GM18502 (cell line): ENCODE results near the gene KCNK4.
A peak's percentile ranks its signal among the peaks of the same experiment; 100 is the strongest.

ENCODE experiments used
- ATAC-seq: cut with Tn5 transposase; IDR thresholded peaks from one replicate; pipeline ENCODE4 v1.9.1; 2021; ENCODE audit warnings: mild to moderate bottlenecking; ENCODE audit not compliant: unreplicated experiment, poor library complexity

The KCNK4 gene

DNA sequence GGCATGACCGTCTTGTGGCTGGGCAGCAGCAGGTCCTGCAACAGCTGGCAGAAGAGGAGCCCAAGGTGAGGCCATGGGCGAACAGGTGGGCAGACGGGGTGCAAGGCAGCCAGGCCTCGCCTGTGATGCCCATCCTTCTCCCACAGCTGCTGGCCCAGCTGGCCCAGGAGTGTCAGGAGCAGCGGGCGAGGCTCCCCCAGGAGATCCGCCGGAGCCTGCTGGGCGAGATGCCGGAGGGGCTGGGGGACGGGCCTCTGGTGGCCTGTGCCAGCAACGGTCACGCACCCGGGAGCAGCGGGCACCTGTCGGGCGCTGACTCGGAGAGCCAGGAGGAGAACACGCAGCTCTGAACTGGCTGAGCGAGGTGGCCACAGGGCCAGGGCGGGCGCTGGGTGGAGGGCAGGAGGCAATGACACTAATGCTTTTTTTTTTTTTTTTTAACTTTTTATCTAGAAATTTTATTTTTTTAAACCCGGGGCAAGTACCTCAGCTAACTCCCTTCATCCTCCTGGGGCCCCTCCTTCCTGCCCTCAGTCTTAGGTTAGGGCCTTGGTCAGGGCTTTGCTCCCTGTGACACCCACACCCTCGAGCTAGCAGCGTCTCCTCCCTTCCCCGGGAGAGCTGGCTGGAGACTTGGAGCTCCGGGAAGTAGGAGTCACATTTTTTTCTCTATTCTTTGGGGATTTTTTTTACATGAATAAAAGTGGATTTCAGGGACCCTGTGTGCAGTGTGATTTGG, 23.7 kb upstream of the KCNK4 start:
- no peak for ATAC-seq

DNA sequence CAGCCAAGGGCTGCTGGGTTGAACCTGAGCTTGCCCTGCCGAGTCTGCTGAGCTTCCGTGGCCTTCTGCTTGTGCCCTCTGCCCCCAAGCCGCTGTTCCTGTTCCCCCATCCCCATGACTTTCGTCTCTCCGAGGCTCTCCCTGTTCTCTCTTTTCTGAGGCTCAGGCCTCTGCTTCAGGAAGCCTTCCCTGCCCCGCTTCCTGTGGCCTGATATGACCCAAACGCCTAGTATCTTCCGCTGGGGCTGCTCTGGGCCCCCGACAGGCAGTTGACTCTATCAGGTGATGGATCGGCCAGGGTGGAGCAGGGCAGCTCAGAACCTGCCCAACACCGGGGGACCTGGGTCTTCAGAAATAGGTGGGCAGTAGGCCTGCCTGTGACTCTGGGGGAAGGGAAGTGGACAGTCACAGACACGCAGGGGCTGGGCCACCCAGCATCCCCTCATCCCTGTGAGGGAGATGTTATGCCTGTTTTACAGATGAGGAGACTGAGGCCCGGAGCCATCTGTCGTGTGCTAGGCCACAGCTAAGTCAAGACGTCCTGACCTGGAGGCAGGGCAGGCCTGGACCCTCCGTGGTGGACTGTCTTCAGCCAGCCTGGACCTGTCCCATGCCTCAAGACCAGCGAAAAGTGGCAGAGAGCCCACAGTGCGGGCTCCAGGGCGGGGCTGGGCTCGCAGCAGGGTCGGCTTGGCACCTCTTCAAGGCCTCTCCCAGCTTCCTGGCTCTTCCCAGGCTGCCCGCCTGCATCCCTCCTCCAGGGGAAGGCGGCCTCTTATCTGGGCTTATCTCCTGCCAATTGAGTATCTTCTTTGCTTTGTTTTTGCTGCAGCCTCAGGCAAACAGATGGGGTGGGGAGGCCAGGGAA, 22.8 kb upstream of the KCNK4 start:
- no peak for ATAC-seq

DNA sequence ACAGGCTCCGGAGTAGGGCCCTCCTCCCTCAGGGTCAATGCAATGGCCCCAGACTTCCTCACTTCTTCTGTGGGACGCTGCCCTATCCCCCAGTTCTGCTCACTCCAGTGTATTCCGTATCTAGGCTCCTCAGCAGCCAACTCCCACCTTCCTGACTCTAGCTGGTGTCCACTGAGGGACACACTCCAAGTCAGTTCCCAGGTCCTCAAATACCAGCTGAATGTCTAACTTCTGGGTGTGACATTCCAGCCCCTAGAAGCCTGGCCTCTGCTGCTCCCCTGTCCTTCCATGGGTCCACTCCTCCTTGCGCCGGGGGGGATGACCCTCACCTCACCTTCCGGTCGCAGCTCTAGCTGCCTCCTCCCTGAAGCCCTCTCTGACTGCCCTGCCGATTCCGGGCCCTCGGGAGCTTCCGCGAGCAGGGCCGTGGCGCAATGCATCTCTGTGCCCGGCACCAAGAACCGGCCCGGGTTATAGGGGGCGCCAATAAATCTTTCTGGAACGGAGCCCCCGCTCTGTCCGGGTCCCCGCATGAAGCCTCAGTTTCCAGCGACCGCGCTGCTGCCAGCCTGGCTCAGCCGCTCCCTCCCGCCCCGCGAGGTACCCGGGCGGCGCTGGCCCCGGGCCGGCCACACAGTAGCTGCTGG, 22.1 kb upstream of the KCNK4 start:
- ATAC-seq, result peak; percentile 8

DNA sequence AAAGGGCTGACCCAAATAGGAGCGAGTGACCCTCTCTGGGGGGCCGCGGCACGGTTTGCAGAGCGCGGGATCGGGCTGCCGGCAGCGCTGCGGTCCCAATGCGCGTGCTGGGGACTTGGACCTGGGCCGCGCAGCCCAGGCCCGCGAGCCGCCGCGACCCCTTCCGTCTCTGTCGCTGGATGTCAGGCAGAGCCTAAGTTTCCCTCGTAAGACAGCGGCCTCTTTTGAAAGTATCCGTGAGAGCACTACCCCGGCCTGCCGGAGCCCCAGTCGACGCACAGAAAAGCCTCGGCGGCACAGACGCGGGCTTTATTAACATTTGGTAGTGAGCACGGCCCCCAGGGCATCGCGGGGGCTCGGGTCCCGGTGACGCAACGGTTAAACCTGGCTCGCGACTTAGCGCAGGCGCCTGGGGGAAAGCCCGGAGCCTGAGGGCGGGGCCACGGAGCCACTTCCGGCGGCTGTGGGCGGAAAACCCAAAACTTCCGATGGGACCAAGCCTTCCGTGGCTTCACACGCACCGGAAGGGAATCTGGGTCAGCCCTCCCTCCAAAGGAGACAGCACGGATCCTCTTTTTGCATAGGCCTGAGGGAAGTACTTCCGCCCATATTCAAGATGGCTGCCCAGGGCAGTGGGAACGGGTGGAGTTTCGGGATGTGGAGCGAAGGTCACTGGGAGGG, 21.4 kb upstream of the KCNK4 start:
- peak; percentile 64 for ATAC-seq

DNA sequence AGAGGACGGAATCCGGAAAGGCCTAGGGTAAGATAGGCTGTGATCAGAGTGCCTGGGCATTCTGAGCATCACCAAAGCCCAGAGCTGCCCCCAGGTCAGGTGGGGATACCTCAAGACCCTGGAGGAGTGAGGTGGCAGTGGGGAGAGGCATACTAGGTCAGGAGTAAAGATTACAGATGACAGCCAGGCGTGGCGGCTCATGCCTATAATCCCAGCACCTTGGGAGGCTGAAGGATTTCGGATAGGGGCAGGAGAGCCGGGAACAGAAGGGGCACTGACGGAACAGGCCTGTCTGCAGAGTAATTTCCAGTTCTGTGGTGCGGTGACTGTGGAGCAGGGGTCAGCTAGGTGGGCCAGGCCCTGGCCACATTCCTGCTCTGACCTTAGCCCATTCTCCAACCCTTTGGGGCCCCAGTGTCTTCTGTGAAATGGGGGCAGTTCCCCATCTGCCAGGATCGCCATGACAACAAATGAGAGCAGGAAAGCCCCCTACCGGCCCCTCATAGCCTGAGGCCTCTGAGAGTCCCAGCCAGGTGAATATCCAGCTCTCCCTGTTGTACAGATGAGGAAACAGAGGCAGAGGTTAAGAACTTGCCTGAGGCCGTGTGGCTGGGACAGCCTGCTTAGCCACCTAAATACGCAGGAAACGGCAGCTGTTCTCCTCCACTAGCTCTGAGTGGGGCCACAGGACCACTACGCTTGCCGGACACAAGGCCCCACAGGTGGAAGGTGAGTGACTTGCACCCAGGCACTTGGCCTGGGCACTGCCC, 15.9 kb upstream of the KCNK4 start:
- ATAC-seq, result no peak

DNA sequence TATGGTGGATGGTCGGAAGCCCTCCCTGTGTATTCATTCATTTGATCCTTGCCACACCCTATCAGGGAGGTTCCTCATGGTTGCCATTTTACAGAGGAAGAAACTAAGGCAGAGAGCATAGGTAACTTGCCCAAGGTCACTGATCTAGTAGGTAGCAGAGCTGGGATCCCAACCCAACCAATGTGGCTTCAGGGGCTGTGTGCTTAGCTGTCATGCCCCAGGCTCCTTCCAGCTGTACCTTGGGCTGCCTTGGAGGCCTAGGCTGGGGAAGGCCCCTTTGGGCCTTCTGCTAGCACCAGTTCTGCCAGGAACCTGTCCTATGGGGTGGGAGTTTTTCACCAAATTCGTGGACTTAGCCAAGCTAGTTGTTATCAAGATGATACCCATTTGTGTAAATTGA, 15.3 kb upstream of the KCNK4 start:
- ATAC-seq, result no peak

DNA sequence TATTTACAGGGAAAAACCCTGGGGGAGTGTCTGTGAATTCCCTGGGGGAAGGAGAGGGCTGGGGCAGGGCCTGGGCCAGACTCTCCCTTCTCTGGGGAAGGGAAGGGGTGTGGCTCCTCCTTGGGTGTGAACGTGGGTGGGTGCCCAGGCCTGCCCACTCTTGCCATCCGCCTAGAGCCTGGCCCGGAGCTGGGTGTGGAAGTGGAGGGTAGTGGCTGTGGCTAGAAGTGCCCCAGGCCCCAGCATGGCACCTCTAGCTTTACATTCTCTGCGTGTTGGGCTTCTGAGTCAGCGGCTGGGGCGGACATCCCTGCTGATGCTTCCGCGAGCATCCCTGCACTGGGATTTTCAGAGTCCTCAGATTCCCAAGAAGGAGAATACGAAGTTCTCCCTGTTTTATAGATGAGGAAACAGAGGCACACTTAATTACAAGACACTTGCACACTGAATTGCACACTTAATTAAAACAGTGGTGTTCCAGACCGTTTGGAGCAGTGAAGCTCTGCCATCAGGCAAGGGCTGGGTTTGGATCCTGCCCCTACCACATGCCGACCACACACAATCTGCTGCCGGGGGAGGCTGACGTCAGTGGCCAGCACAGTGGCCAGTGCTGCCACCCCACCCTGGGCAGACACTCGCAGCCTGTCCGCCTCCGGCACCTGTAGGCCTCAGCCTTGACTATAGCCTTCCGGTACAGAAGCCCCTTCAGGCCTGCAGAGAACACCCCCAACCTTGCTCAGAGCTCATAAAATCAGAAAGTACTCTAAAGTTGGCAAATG, 14.3 kb upstream of the KCNK4 start:
- no peak for ATAC-seq

DNA sequence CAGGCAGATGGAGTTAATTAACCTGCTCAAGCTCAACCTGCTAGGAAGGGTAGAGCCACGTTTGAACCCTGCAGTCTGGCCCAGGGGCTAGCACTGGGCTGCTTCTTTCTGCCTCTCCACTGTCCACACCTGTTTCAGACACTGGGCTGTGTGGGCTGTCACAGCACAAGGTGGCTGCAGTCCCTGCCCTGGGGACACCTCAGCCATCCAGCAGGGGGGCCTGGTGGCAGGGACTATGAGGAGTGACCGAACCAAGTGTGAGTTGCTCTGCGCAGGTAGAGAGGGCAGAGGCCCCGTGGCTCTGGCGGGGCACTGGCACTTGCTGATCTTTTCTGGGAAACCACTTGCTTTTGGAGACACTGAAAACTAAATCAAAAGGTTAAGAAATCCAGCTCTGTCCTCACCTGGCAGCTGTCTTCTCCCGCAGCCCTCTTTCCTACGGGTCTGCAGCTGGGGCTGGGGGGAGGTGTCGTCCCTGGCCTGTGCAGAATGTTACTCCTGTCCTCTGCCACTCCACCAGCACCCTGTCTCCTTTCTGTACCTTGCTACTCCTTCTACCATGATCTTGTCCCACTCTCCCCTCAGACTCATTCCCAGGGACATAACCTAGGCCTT, 12.4 kb upstream of the KCNK4 start:
- ATAC-seq, result no peak

DNA sequence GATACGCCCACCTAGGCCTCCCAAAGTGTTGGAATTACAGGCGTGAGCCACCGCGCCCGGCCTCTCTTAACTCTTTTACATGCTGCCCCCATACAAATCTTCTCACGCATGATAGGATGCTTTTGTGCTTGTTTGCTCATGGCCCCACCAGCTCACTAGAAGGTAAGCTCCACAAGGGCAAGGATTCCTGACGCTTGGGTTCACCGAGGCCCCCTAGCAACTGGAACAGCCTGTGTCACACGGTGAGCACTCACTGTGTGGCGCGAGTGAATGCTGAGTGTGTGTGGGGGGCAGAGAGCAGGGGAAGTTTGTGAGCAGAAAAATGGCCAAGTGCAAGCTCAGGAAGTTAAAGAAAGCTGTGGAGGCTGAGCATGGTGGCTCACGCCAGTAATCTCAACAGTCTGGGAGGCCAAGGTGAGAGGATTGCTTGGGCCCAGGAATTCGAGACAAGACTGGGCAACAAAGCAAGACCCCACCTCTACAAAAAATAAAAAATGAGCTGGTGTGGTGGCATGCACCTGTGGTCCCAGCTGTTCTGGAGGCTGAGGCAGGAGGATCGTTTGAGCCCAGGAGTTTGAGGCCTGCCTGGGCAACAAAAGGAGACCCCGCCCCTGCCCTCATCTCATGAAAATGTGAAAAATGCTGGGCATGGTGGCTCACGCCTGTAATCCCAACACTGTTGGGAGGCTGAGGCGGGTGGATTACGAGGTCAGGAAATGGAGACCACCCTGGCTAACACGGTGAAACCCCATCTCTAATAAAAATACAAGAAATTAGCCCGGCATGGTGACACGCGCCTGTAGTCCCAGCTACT, 8.9 kb upstream of the KCNK4 start:
- ATAC-seq, result no peak

DNA sequence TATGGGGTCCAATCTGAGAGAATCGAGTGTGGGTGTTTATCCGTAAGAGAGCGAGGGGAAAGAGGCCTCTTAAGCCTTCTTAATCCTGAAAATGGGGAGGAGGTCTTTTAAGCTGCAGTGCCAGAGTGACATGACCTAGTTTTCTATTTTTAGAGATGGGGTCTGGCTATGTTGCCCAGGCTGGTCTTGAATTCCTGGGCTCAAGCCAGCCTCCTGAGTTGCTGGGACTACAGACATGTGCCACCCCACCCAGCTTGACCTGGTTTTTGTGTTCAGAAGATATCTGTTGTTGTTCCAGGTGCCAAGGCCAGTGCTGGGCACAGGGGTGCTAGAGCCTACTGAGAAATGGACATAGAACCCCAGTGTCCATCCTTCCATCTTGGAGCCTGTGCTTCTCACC, 8.0 kb upstream of the KCNK4 start:
- no peak for ATAC-seq

DNA sequence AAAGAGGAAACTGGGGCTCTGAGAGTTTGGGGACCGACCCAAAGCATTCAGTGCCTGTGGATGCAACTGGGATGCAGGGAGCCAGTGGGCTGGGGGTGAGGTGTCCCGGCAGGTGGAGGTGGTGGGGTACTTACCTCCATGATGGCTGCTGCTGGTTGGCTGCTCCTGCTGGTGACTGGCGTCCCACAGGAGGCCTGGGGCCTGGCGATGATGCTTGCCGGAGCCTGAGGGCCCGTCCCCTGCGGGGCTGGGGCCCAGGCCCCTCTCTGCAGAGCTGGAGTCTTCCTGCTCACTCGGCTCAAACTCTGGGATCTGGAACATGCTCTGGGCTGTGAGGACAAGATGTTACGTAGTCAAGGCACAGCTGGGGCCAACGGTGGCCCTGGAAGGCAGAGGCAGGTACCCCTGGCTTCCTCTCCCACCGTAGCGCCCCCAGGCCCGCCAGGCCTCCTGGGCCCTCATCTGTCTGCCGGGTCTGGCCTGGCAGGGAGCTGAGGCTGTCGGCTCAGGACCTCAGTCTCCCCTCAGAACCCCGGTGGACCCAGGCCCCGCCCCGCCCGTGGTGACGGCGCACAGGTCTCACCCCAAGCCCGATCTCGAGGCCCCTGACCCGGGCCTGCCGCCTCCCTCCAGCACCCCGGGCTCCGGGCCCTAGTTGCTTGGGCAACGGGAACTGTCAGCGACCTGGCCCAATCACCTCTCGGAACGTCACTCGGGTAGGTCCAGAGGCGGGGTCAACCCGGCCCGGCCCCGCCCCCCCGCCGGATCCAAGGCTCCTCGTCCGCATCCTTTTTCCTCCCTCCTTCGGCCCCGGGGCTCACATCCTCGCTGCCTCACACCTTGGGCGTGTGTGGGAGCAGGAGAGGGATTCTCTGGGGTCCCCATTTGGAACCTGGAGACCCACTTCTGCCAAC, 6.8 kb upstream of the KCNK4 start, which contains the start of gene BAD:
BAD (minus strand) TSS at position 618 of the 914 bp plus-strand sequence; CDS start at position 321, 297 bp downstream.
- peak; percentile 69 for ATAC-seq

DNA sequence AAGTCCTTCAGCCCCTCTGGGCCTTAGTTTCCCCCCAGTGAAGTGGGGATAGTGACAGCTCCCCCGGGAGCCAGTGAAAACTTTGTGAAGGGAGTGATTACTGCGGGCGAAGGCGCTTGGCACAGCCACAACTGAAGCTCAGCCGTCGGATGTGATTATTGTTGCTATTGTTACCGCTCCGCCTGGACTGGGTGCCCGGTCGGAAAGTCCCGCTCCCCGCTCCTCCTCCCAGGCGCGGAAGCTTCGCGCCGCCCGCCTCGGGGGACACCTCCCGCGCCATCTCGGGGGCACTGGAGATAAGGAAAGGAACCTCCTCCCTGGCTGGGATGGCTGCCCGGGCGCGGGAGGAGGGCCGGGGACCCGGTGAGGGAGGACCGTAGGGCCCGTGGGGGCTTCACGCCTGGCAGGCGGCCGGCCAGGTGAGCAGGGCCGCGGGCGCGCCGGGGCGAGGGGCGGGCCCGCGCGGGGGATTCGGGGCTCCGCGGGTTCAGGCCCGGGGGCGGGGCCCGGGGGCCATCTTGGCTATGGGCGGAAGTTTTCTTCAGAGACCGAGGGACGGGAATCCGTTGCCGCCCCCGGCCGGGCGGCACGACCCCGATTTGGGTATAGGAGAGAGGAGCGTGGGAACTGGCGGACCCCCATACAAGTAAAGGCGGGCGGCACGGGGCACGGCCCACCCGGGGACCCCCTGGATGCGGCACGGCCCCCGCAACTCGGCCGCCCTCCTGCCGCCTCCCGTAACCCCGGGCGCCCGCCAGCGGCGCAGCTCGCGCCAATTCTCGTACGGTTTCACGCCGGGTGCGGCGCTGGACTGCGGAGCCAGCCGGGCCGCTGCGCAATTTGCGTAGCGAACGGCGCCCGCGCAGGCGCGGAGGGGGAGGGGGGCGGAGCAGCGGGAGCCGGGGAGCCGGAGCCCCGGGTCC, 5.9 kb upstream of the KCNK4 start, which contains the start of gene GPR137:
GPR137 (plus strand) TSS at position 887 of the 923 bp plus-strand sequence. CDS start 677 bp downstream, outside the sequence.
- peak; percentile 61 for ATAC-seq

DNA sequence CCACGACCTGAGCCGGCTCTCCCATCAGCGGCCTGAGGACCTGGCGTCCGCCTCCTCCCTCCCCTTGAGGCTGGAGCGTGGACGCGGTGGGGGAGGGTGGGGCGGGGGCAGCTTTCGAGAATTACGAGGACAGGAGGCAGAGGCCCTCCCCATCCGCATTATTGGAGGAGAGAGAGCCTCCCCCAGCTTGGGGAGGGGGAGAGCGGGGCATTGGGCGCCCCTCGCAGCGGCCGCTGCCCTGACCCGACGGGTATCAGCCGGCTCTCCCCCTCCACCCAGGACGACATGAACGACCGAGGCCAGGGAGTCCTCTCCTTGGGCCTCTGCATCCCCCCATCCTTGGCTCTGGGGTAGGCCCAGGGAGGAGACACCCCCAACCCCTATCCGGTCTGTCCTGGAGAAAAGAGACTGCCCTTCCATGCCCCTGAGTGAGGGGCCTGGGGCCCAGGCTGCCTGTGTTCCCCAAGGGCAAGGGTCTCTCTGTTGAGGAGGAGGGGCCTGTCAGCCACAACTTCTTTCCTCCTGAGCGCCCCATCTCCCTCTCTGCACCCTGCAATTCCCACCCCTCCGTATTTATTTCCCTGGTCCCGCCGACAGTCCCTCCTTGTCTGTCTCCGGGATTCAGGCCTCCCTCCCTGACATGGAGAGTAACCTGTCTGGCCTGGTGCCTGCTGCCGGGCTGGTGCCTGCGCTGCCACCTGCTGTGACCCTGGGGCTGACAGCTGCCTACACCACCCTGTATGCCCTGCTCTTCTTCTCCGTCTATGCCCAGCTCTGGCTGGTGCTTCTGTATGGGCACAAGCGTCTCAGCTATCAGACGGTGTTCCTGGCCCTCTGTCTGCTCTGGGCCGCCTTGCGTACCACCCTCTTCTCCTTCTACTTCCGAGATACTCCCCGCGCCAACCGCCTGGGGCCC, 5.0 kb upstream of the KCNK4 start:
- ATAC-seq, result no peak

DNA sequence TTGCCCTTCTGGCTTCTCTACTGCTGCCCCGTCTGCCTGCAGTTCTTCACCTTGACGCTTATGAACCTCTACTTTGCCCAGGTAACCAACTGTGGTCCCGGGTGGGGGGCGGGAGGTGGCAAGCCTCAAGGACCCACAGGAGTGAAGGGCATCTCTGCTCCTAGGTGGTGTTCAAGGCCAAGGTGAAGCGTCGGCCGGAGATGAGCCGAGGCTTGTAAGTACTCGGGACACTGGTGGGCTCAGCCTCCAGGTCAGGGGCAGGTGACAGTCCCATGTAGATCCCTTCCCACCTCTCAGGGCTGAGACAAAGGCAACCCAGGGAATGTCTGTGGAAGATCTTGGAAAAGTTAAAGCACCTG, 4.3 kb upstream of the KCNK4 start:
- ATAC-seq, result no peak
